Measurements from ENCODE around the gene RAB20. TPM values are rescaled to one million over a fixed set of nuclear protein-coding genes. Genes with fewer than 3 reads are reported as not detected.

Gene RAB20
- total and polyA plus RNA-seq, 2 of the 8 experiments (the other 6 are each of a cell fraction or from before 2014, with no cell fraction given): 14.8 to 27.9 TPM

- H3K18ac ChIP-seq (ENCODE audit: extremely low read depth, low read length): no peak overlapping the region
- H3K4me1 ChIP-seq (replicated peaks in 1 of 4; ENCODE audit: control insufficient read depth in 3 of 4, insufficient read depth in 4 of 4, low read length in 3 of 4): peaks cover 2 to 23% (median 15%) of the 10 kb centered on the region in 4 experiments
- H2BK20ac ChIP-seq (ENCODE audit: low read length): peak overlapping the region; percentile 66; the same call in 1 of the 2 replicates
- no peaks in the 10 kb centered on the region for H4K20me1 ChIP-seq (replicated peaks in 1 of 2; ENCODE audit: control insufficient read depth in 1 of 2, insufficient read depth in 2 of 2, low read length in 2 of 2)
- H2AFZ ChIP-seq (ENCODE audit: low read length): no peak overlapping the region
- H3K79me1 ChIP-seq (ENCODE audit: low read depth, low read length): 0 out of 2 replicates have a peak, but pooled peaks cover 6% of the 10 kb centered on the region
- H3K27ac ChIP-seq (ENCODE audit: low read depth, low read length): no peak overlapping the region
- H3K23ac ChIP-seq (ENCODE audit: insufficient read length): no peak overlapping the region
- CTCF ChIA-PET (ENCODE audit: partially characterized antibody): interaction anchor here (0.8 to 2.2 kb wide), 6 partner anchors 9 to 76 kb away, joined by 3 to 10 read pairs (median 3); no protein-coding TSS in a partner anchor
- WGBS, 2 experiments (ENCODE audit: extremely low coverage in 1 of 2, insufficient coverage in 1 of 2, insufficient read length in 1 of 2, insufficient replicate concordance in 2 of 2, low coverage in 1 of 2, low lambda C conversion rate in 2 of 2, missing lambda C conversion rate in 1 of 2): 87% methylated on average over 9 of the region's 9 CpGs; no CpG with 5 or more reads in 1 of the 2 experiments
- no peaks in the 10 kb centered on the region for H3K27me3 ChIP-seq (replicated peaks in 1 of 4; ENCODE audit: control insufficient read depth in 3 of 4, extremely low read depth in 1 of 4, insufficient read depth in 3 of 4, low read length in 3 of 4)
- H3K23me2 ChIP-seq (ENCODE audit: low read depth, low read length): no peaks in the 10 kb centered on the region; the same call in 1 of the 2 replicates
- H2BK15ac ChIP-seq (ENCODE audit: low read length): no peak overlapping the region
- no peak overlapping the region for H4K8ac ChIP-seq (ENCODE audit: extremely low read depth, insufficient read depth, low read length)
- TF ChIP-seq HDAC6 (IDR thresholded peaks at IDR 0.05; ENCODE audit: low read depth, low read length): no peak
- no peak for TF ChIP-seq SUZ12 (IDR thresholded peaks at IDR 0.05; ENCODE audit: low read length)
- H3K14ac ChIP-seq (ENCODE audit: insufficient read length): no peak overlapping the region
- H3K79me2 ChIP-seq (ENCODE audit: control insufficient read depth in 1 of 2, insufficient read depth in 2 of 2, low read length in 2 of 2): peaks cover 0 to 10% of the 10 kb centered on the region in 2 experiments; a peak in 1 of 4 replicates
- H3K36me3 ChIP-seq (ENCODE audit: control insufficient read depth in 2 of 4, insufficient read depth in 4 of 4, low read length in 3 of 4): no peaks in the 10 kb centered on the region
- 0 out of 2 replicates have a peak overlapping the region, but pooled peaks have one; percentile 5 for H2BK12ac ChIP-seq (ENCODE audit: low read depth, low read length)
- H3K4me3 ChIP-seq (ENCODE audit: extremely low read depth in 1 of 4, insufficient read depth in 2 of 4, low read depth in 3 of 4, low read length in 4 of 4): no peak overlapping the region
- H3K9ac ChIP-seq (replicated peaks in 1 of 4; ENCODE audit: extremely low read depth in 1 of 4, low read depth in 3 of 4, low read length in 3 of 4): no peak overlapping the region; a peak in 1 of 7 replicates
- no peak overlapping the region for H4K5ac ChIP-seq (ENCODE audit: insufficient read length, low read depth, low read length)
- no peak overlapping the region for H3K4ac ChIP-seq (replicated peaks; ENCODE audit: insufficient read length, low read depth, low read length)
- peaks cover 0 to 3% of the 10 kb centered on the region in 2 experiments; a peak in 1 of 4 replicates for H3K9me3 ChIP-seq (ENCODE audit: insufficient read depth in 2 of 2, low read depth in 1 of 2, low read length in 1 of 2)
- peak overlapping the region; percentile 5 for H4K91ac ChIP-seq (replicated peaks; ENCODE audit: insufficient read length, low read length)
- H3K56ac ChIP-seq (replicated peaks; ENCODE audit: insufficient read length, low read depth, low read length): no peak overlapping the region
- FAIRE-seq (no peak), DNase-seq (ENCODE audit: low read depth in 1 of 2, low spot score in 2 of 2) (no peak)
- peak overlapping the region; percentile 77; the same call in 1 of the 2 replicates for H2BK5ac ChIP-seq (ENCODE audit: low read depth, low read length)
- H2BK120ac ChIP-seq (replicated peaks; ENCODE audit: low read depth, low read length): no peak overlapping the region
- no peak overlapping the region for H3K4me2 ChIP-seq (ENCODE audit: insufficient read depth in 1 of 2, low read depth in 2 of 2, low read length in 2 of 2)
- POLR2A ChIA-PET (ENCODE audit: partially characterized antibody): interaction anchor here (0.6 to 1.6 kb wide), 5 partner anchors 10 to 46 kb away, joined by 3 to 4 read pairs (median 3); partner anchors contain the start of gene RAB20
- H2AK5ac ChIP-seq (ENCODE audit: low read depth, low read length): peak overlapping the region; percentile 85; the same call in 1 of the 2 replicates
These were observed 29.8 kb downstream of the RAB20 start for GRCh38 chr13:110531671-110532083.
